ENCODE measurements around the gene GALP. TPM values are rescaled to one million over a fixed set of nuclear protein-coding genes. Genes with fewer than 3 reads are reported as not detected.
"Not testable (repeated sequence)": the region's sequence is repeated elsewhere in the genome, so short reads cannot be mapped to it uniquely, and the experiment has no call there.

Gene GALP
- total and polyA plus RNA-seq, 2 donors (not counting 1 experiment from before 2014, with no cell fraction given), result not detected

GRCh38 chr19:56218961-56219360 lies 43.2 kb downstream of the GALP start:
- peaks cover 15% of the 10 kb centered on the region for H3K27me3 Mint-ChIP-seq
- CTCF ChIA-PET, result interaction anchor here (0.7 kb wide), 1 partner anchor 839 kb away, joined by 5 read pairs; no protein-coding TSS in a partner anchor
- H3K36me3 ChIP-seq (replicated peaks in 1 of 2; ENCODE audit: control extremely low read depth in 1 of 2, control insufficient read depth in 1 of 2, extremely low read depth in 1 of 2, insufficient read depth in 2 of 2, low read length in 1 of 2), result no peaks in the 10 kb centered on the region

GRCh38 chr19:56221442-56221841 lies 45.6 kb downstream of the GALP start:
- CTCF ChIA-PET, result interaction anchor here (1.1 to 1.6 kb wide), 3 partner anchors 116 to 155 kb away, joined by 3 read pairs; no protein-coding TSS in a partner anchor
- H3K4me1 Mint-ChIP-seq; H3K79me2 ChIP-seq (ENCODE audit: control insufficient read depth, insufficient read depth, low read length); ATAC-seq (ENCODE audit: low read depth); H3K9ac ChIP-seq (ENCODE audit: low read length); intact Hi-C loops (cut with micrococcal nuclease); POLR2A ChIA-PET; H4K20me1 ChIP-seq (ENCODE audit: control insufficient read depth, insufficient read depth, low read length, poor library complexity, severe bottlenecking); H3K36me3 ChIP-seq (replicated peaks in 1 of 2; ENCODE audit: control extremely low read depth in 1 of 2, control insufficient read depth in 1 of 2, extremely low read depth in 1 of 2, insufficient read depth in 2 of 2, low read length in 1 of 2); H3K27me3 Mint-ChIP-seq; H3K4me3 Mint-ChIP-seq; H3K27ac Mint-ChIP-seq; H3K9me3 Mint-ChIP-seq (ENCODE audit: insufficient read depth); H3K4me2 ChIP-seq (replicated peaks; ENCODE audit: low read depth, low read length, poor library complexity, severe bottlenecking); H3K4me1 ChIP-seq (ENCODE audit: control insufficient read depth in 2 of 2, insufficient read depth in 2 of 2, low read length in 2 of 2); H3K27ac ChIP-seq (ENCODE audit: low read length in 2 of 2); H3K4me3 ChIP-seq (ENCODE audit: control extremely low read depth in 1 of 5, extremely low read depth in 1 of 5, insufficient read depth in 1 of 5, low read depth in 2 of 5, low read length in 4 of 5); DNase-seq; H3K9me3 ChIP-seq (ENCODE audit: control extremely low read depth in 1 of 3, control insufficient read depth in 2 of 3, insufficient read depth in 1 of 3, low read length in 2 of 3); H2AFZ ChIP-seq (ENCODE audit: insufficient read depth, low read depth, low read length, poor library complexity, severe bottlenecking): not testable (repeated sequence)
- WGBS (ENCODE audit: insufficient coverage), result 68% methylated on average over 8 of the region's 9 CpGs
- peaks cover 0 to 11% (median 4%) of the 10 kb centered on the region in 4 experiments for H3K27me3 ChIP-seq (replicated peaks in 1 of 4; ENCODE audit: control extremely low read depth in 1 of 4, control insufficient read depth in 3 of 4, insufficient read depth in 4 of 4, low read length in 3 of 4)

More at GRCh38 chr19:56218961-56219360, 43.2 kb downstream of the GALP start:
- Histone ChIP-seq H3K4me1 (ENCODE audit: control insufficient read depth in 2 of 2, insufficient read depth in 2 of 2, low read length in 2 of 2) (peaks cover 4 to 6% of the 10 kb centered on the region in 2 donors), H3K79me2 (ENCODE audit: control insufficient read depth, insufficient read depth, low read length) (no peaks in the 10 kb centered on the region), H3K4me2 (replicated peaks; ENCODE audit: low read depth, low read length, poor library complexity, severe bottlenecking) (no peak overlapping the region), H2AFZ (ENCODE audit: insufficient read depth, low read depth, low read length, poor library complexity, severe bottlenecking) (no peak overlapping the region), H3K27me3 (replicated peaks in 1 of 4; ENCODE audit: control extremely low read depth in 1 of 4, control insufficient read depth in 3 of 4, insufficient read depth in 4 of 4, low read length in 3 of 4) (peaks cover 0 to 11% (median 5%) of the 10 kb centered on the region in 4 experiments), H3K4me3 (ENCODE audit: control extremely low read depth in 1 of 5, extremely low read depth in 1 of 5, insufficient read depth in 1 of 5, low read depth in 2 of 5, low read length in 4 of 5) (no peak overlapping the region), H3K9ac (ENCODE audit: low read length) (no peak overlapping the region), H3K27ac (ENCODE audit: low read length in 2 of 2) (no peak overlapping the region), H4K20me1 (ENCODE audit: control insufficient read depth, insufficient read depth, low read length, poor library complexity, severe bottlenecking) (no peaks in the 10 kb centered on the region), H3K9me3 (ENCODE audit: control extremely low read depth in 1 of 3, control insufficient read depth in 2 of 3, insufficient read depth in 1 of 3, low read length in 2 of 3) (no peaks in the 10 kb centered on the region)
- POLR2A ChIA-PET, result no interaction called here
- H3K4me3 Mint-ChIP-seq, result no peak overlapping the region
- WGBS (ENCODE audit: insufficient coverage), result 74% methylated on average over 6 of the region's 10 CpGs
- no peak for TF ChIP-seq EZH2 (IDR thresholded peaks at IDR 0.05; ENCODE audit: borderline replicate concordance, insufficient read depth, low read depth, low read length, poor library complexity, severe bottlenecking)
- TF ChIP-seq CTCF (IDR thresholded peaks at IDR 0.05), result no peak
- H3K9me3 Mint-ChIP-seq (ENCODE audit: insufficient read depth), result no peaks in the 10 kb centered on the region
- DNase-seq (no peak), ATAC-seq (ENCODE audit: low read depth) (no peak)
- H3K27ac Mint-ChIP-seq, result no peak overlapping the region
- H3K4me1 Mint-ChIP-seq, result peaks cover 6% of the 10 kb centered on the region
- intact Hi-C loops (cut with micrococcal nuclease), result no loop called here
